SK-MEL-5 (cell line): ENCODE data around the gene CHST11. TPM values are rescaled to one million over a fixed set of nuclear protein-coding genes. Genes with fewer than 3 reads are reported as not detected.

Experiments
- DNase-seq: peaks from one replicate; pipeline ENCODE4 v3.0.0-alpha.2; 2016; ENCODE audit warnings: low read depth, low spot score
- in situ Hi-C: cut with HindIII; loops from 2 replicates; pipeline ENCODE4 v1.10.0; 2016; ENCODE audit warnings: low sequenced_read_pairs, high pct_unique_total_duplicates, low pct_unique_long_range_greater_than_20kb
- total RNA-seq: library from RNA; depleted of rRNA; stranded (reverse); fragments of >200 nt; shearing (Covaris generic); gene quantifications from 2 replicates; pipeline ENCODE4 v1.2.3, GENCODE V29; 2014

Gene CHST11
- total RNA-seq, 1 experiment from 2014 or later = 27.4 TPM

DNA sequence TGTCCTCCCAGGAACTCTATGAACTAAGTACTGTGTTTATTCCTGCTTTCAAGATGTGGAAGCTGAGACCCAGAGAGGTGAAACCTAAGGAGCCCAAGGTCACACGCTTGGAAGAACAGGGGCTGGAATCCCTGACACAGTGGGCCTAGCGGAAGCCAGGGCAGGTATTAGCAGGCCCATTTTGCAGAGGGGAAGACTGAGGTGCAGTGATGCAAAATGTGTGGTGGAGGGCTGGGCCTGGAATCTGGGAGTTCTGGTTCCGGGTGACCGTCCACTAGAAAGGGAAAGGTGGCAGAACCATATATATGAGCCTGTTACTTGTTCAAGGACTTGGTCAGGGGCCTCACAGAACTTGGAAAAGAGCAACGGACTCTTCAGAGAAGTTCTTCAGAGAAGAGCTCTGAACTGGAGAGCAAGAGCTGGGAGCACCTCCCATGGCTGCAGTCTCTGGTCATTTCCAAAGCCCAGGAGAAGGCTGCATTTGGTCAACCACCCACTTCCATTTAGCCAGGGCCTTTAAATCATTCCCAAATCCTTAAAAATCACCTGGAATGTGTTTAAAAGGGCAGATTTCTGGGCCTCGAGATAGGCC lies 119.5 kb downstream of the CHST11 start:
- DNase-seq = no peak
- in situ Hi-C loops = no loop called here

- no peak for DNase-seq
- in situ Hi-C loops = no loop called here
Observed at GRCh38 chr12:104576980-104577580, 120.3 kb downstream of the CHST11 start.

DNA sequence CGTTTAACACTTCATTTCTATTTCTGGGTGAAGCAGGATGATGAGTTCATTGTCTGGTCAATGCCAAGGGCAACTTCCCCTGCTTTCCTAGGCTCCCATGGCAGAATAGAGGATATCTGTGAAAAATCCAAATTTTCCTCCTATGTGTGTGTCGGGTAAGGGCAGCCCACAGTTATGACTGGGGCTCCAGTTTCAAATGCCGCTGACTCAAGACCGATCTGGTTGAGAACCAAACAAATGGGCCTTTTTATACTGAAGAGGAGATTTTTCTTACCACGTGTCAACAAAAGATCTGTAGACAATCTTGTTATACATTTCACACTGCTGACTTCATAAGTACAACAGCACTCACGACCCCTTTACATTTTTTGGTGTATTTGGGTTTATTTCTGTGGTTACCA lies 120.8 kb downstream of the CHST11 start:
- peak; percentile 95 for DNase-seq
- in situ Hi-C loops = no loop called here

DNA sequence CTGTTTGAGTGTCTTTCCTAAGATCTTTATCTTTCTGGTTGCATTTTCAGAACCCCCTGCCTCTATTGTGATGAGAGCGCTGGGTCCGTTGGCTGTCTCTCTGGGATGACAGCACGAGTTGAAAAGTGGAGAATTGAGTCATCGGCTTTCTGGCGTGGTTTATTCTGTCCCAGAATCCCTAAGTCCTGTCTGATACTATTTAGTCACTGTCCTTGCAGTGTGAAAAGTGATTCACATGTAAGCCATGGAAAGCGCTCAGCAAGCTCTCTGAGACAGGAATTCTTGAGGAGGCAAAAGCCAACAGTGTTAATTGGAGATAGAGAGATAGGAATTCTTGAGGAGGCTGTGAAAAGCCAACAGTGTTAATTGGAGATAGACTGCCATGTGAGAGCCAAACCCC lies 121.7 kb downstream of the CHST11 start:
- DNase-seq = no peak
- in situ Hi-C loops = no loop called here

- in situ Hi-C loops = no loop called here
- DNase-seq = no peak
Observed at GRCh38 chr12:104579718-104580495, 123.2 kb downstream of the CHST11 start.

DNA sequence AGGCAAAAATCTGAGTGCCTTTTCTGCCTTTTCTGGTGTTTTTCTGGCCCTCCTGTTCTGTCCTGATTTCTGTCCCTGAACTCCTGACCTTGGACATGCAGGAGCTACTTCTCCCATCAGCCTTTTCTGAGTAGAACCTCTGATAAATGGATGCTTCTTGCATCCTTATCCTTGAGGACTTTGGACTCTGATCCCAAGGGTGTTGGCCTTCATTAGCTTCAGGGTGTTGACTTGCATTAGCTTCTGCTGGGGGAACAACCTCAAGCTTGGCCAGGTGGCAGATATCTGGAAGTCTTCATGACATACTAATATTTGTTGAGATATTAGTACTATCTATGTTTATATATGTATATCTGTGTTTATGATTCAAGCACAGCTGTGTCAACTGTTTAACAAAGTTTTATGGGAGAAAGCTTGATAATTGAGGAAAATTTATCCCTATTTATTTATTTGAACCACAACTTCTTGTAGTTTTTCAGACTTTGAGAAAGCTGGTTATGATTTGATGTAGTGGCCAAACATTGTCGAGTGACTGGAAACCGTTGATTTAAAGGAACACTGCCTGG lies 124.3 kb downstream of the CHST11 start:
- in situ Hi-C loops = no loop called here
- no peak for DNase-seq

DNA sequence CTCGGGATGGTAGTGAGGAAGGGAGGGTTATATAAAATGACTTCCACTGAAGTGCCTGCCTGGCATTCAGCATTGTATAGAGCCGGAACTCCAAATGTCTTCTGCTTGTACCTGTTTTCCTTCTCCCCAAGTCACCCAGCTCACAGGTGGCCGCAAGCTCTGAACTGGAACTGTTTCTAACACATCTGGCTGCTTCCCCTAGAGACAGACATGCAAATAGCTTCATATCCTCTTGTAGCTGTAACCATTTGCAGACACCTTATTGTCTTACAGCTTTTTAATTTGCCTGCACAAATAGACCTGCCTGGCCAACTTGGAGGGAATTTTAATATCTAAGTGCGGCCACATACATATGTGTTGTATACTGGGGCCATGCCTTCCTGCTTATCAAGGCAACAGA lies 126.0 kb downstream of the CHST11 start:
- in situ Hi-C loops = no loop called here
- DNase-seq = no peak

GRCh38 chr12:104583301-104583700 lies 126.6 kb downstream of the CHST11 start:
- no peak for DNase-seq
- in situ Hi-C loops = no loop called here

DNA sequence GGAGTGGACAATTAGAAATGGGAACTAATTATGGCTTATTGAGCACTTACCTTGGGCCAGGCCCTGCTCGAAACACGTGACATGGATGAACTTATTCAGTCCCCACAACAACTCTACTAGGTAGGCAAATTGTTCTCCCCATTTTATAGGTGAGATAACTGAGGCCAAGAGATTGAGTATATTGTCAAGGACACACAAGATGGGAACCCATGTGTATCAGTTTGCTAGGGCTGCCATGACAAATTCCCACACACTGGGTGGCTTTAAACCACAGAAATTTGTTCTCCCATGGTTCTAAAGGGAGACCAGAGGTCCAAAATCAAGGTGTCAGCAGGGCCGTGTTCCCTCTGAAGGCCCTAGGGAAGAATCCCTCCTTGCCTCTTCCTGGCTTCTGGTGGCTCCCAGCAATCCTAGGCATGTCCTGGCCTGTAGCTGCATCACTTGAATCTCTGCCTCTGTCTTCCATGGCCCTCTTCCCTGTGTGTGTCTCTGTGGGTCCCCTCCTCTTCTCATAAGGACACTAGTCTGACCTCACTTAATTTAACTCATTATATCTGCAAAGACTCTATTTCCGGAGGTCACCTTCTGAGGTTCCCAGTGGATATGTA lies 128.8 kb downstream of the CHST11 start:
- DNase-seq = no peak
- in situ Hi-C loops = no loop called here

DNA sequence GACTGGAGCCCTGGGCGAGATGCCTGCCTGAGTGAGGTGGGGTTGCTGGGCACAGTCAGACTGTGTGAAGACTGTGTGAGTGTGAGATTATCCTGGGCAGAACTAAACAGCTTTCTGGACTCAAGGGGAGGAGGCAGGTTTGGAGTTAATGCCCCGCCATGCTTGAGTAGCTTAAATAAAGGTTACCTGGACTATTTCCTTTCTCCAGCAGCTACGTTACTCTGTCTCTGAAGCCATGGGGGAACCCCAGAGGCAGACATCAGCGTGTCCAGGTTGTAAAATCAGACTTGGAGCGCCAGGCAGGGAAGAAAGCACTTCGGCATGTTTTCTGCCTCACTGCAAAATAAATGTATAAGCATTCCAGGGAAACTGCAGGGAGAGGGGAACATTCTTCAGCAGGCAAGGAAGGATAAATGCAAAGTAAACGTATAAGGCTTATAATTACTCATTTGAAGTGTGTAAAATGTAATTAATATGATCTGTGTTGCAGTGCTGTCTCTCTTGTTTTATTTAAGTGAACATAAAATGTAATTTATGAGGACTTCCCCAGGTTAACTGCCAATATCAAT lies 129.7 kb downstream of the CHST11 start:
- DNase-seq = no peak
- in situ Hi-C loops = no loop called here

DNA sequence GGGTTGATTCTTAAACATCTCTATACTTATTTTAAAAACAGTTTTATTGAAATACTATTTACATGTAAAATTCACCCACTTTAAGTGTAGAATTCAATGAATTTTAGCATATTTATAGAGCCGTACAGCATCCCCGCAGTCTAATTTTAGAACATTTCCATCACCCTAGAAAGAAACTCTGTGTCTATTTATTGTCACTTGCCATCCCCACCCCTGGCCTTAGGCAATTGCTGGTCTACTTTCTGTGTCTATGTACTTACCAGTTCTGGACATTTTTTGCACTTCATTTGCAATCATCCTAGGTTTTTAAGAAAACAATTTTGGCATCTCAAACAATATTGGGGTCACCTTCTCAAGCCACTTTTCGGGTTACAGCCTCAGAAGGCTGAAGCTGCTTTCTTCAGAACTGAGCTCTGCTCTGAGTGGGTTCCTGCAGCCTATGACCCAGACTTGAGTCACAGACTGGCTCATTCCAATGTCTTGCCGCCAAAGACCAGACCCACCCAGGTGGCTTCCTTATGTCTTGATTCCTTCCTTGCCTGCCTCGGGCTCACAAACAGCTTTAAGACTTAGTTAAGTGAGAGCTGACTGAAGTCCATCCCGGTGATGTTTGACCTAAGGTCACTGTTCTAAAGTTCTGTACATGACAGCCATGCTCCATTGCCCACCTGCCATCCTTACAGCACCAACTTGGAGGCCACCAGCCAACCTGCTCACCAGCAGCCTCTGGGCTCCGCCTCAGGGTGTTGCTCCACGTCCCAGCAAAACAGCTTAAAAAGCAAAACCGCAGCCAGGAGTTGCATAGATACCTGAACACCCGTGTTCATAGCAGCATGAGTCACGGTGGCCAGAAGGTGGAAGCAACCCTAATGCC lies 131.5 kb downstream of the CHST11 start:
- in situ Hi-C loops = no loop called here
- no peak for DNase-seq

DNA sequence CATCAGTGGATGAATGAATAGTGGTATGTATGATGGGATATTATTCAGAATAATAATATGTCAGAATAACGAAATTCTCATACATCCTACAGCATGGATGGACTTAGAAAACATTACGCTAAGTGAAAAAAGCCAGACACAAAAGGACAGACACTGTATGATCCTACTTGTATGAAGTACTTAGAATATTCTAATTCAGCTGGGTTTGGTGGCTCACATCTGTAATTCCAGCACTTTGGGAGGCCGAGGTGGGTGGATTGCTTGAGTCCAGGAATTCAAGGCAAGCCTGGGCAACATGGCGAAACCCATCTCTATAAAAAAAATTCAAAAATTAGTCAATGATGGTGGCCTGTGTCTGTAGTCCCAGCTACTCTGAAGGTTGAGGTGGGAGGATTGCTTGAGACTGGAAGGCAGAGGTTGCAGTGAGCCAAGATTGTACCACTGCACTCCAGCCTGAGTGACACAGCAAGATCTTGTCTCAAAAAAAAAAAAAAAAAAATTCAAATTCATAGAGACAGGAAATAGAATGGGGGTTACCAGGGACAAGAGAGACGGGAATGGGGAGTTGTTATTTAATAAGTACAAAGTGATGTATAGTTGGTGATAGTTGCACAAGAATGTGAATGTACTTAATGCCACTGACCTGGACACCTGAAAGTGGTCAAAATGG lies 132.3 kb downstream of the CHST11 start:
- in situ Hi-C loops = no loop called here
- no peak for DNase-seq

- in situ Hi-C loops = no loop called here
- DNase-seq = no peak
Observed at GRCh38 chr12:104590022-104590421, 133.3 kb downstream of the CHST11 start.

GRCh38 chr12:104591257-104591885 lies 134.6 kb downstream of the CHST11 start:
- no peak for DNase-seq
- in situ Hi-C loops = no loop called here

DNA sequence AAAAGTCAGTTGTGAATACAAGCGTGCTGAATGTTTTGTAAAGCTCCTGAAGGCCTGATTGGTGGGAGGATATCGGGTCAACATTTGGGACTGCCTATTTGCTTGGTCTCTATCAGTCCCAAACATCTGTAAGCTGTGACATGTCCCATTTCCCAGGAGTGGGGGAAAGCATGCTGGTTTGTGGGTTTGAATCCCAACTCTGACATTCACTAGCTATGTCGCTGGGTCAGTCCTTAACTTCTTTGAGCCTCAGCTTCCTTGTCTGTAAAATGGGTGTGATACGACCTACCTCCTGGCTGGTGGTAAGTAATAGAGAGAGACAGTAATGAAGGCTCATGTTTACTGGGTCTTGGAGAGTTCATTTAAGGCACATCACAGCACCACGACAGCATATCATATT lies 136.7 kb downstream of the CHST11 start:
- no peak for DNase-seq

DNA sequence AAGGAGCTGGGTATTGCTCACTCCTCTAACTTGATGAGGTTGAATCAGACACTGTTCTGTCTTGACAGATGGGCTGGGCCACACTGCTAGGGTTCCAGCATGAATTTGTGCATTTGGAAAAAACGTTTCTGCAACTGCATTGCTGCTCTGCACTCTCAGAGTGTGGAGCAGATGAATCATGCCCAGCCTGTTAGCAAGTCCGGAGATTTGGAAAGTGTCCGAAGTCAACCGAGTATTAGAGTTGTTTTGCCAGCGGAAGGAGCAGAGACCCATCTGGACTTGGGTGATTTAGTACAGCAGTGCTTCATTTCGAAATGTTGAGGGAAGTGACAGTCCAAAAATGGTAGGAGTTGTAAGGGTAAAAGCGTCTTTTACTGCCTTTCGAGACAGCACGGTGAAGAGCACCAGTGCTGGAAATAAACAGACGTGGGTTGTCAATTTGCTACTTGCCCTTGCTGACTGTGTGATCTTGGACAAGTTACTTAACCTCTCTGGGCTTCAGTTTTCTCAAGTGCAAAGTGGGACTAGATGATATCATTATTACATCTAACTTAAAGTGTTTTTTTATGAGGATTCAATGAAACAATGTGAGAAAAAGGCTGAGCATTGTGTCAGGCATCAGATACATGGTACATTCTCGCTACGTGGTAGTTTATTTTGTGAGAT lies 139.5 kb downstream of the CHST11 start:
- DNase-seq = no peak
- in situ Hi-C loops = no loop called here

More for the DNA sequence above, 136.7 kb downstream of the CHST11 start:
- in situ Hi-C loops = no loop called here
